Endodermal cell (in vitro differentiated cells): ENCODE measurements around the gene MMP24. TPM values are rescaled to one million over a fixed set of nuclear protein-coding genes. Genes with fewer than 3 reads are reported as not detected.

Source experiments
- DNase-seq: peaks from one replicate; pipeline ENCODE4 v3.0.0-alpha.2; 2017
- H3K27ac ChIP-seq: 2 replicates; pipeline ENCODE4 v1.5.1; 2013; ENCODE audit warnings: mild to moderate bottlenecking, low read depth, low read length, moderate library complexity
- H3K27me3 ChIP-seq: 2 replicates; pipeline ENCODE4 v1.6.1; 2013; ENCODE audit warnings: mild to moderate bottlenecking, low read length, moderate library complexity; ENCODE audit not compliant: insufficient read depth, control insufficient read depth, poor library complexity, severe bottlenecking
- H3K36me3 ChIP-seq: 2 replicates; pipeline ENCODE4 v1.7.0; 2013; ENCODE audit warnings: mild to moderate bottlenecking, low read length, moderate library complexity; ENCODE audit not compliant: control insufficient read depth, insufficient read depth
- H3K4me1 ChIP-seq: one replicate; pipeline ENCODE4 v1.7.0; 2013; ENCODE audit warnings: low read length; ENCODE audit not compliant: control insufficient read depth, insufficient read depth
- H3K4me3 ChIP-seq: 2 replicates; pipeline ENCODE4 v1.5.1; 2013; ENCODE audit warnings: mild to moderate bottlenecking, low read length, moderate library complexity
- H3K9ac ChIP-seq: 2 replicates; pipeline ENCODE4 v1.6.1; 2013; ENCODE audit warnings: mild to moderate bottlenecking, low read length, moderate library complexity; ENCODE audit not compliant: poor library complexity, severe bottlenecking; ENCODE audit errors: extremely low read depth
- H3K9me3 ChIP-seq: 2 replicates; pipeline ENCODE4 v1.6.1; 2013; ENCODE audit warnings: mild to moderate bottlenecking, low read length, moderate library complexity; ENCODE audit not compliant: control insufficient read depth
- H3K27ac Mint-ChIP-seq: 2 replicates; pipeline ENCODE4 v1.8.0; 2020; ENCODE audit warnings: mixed read lengths
- H3K27me3 Mint-ChIP-seq: 2 replicates; pipeline ENCODE4 v1.8.0; 2021; ENCODE audit warnings: mild to moderate bottlenecking, mixed read lengths; ENCODE audit not compliant: insufficient read depth
- H3K36me3 Mint-ChIP-seq: 2 replicates; pipeline ENCODE4 v1.8.0; 2020; ENCODE audit warnings: low read depth, mixed read lengths
- H3K4me1 Mint-ChIP-seq: 2 replicates; pipeline ENCODE4 v1.8.0; 2020; ENCODE audit warnings: mixed read lengths
- H3K4me3 Mint-ChIP-seq: 2 replicates; pipeline ENCODE4 v1.8.0; 2020; ENCODE audit warnings: mild to moderate bottlenecking, moderate library complexity, mixed read lengths
- H3K9me3 Mint-ChIP-seq: 2 replicates; pipeline ENCODE4 v1.8.0; 2020; ENCODE audit warnings: mild to moderate bottlenecking, mixed read lengths
- CTCF ChIP-seq: fragments of 200-600 bp; sonication (generic); conservative IDR thresholded peaks from 2 replicates; pipeline ENCODE4 v1.5.0; 2021; ENCODE audit warnings: antibody characterized with exemption, mild to moderate bottlenecking
- WGBS, 2 experiments: methylation state at CpG; one replicate each; pipeline versions ENCODE4 v1.1.5 to v1.1.7; 2013; ENCODE audit warnings: missing lambda C conversion rate in 2 of 2, mixed read lengths in 1 of 2; ENCODE audit not compliant: insufficient coverage in 1 of 2, insufficient read length in 1 of 2; 5-methylcytosine and 5-hydroxymethylcytosine counted together
- total RNA-seq, 2 donors: library from RNA; stranded (reverse); fragmentation: NEBNext Ultra II Directional in 1 of 2; extraction: Animal tissue kit (Norgen Biotek cat#: 25700) in 1 of 2; gene quantifications; 2 replicates in 1 of 2; 3 replicates in 1 of 2; pipeline ENCODE4 v1.2.1, GENCODE V29; 2021

The MMP24 gene
- total RNA-seq, 2 donors from 2014 or later, result 1.3 to 5.9 TPM

- no peak overlapping the region for H3K4me3 Mint-ChIP-seq
- DNase-seq, result no peak
- H3K27ac Mint-ChIP-seq, result no peak overlapping the region
- TF ChIP-seq CTCF, result no peak
- H3K36me3 Mint-ChIP-seq, result no peaks in the 10 kb centered on the region
- peaks cover 19% of the 10 kb centered on the region for H3K27me3 Mint-ChIP-seq
- peaks cover 12% of the 10 kb centered on the region for H3K4me1 Mint-ChIP-seq
- H3K9ac ChIP-seq, result no peak overlapping the region
- no peaks in the 10 kb centered on the region for H3K9me3 Mint-ChIP-seq
- H3K4me3 ChIP-seq, result no peak overlapping the region
- WGBS, 2 experiments, result 92 to 100% methylated on average over 1 to 7 of the region's 7 CpGs
- no peaks in the 10 kb centered on the region for H3K9me3 ChIP-seq
- no peaks in the 10 kb centered on the region for H3K27me3 ChIP-seq
- H3K27ac ChIP-seq, result no peak overlapping the region
- H3K36me3 ChIP-seq, result no peaks in the 10 kb centered on the region
- H3K4me1 ChIP-seq, result no peaks in the 10 kb centered on the region
Observed at GRCh38 chr20:35290887-35291417, 64.5 kb downstream of the MMP24 start.

- Histone ChIP-seq H3K27me3 (no peaks in the 10 kb centered on the region), H3K4me3 (no peak within 1 kb of the TSS), H3K36me3 (no peaks in the 10 kb centered on the region), H3K4me1 (no peaks in the 10 kb centered on the region), H3K9me3 (no peaks in the 10 kb centered on the region), H3K9ac (no peak within 1 kb of the TSS), H3K27ac (no peak within 1 kb of the TSS)
- 92 to 97% methylated on average over 17 to 40 of the region's 40 CpGs for WGBS, 2 experiments
- TF ChIP-seq CTCF, result no peak
- Mint-ChIP-seq H3K36me3 (no peaks in the 10 kb centered on the region), H3K27ac (no peak within 1 kb of the TSS), H3K27me3 (peaks cover 19% of the 10 kb centered on the region), H3K4me3 (no peak within 1 kb of the TSS), H3K9me3 (no peaks in the 10 kb centered on the region), H3K4me1 (peaks cover 10% of the 10 kb centered on the region)
- DNase-seq, result no peak
Observed at GRCh38 chr20:35291654-35292503, 65.4 kb downstream of the MMP24 start, which contains the start of gene FAM83C. Gene FAM83C, minus strand, starts transcription at chr20:35292425. Its CDS starts 121 bp downstream, at chr20:35292304.

GRCh38 chr20:35292504-35293285 is 66.2 kb downstream of the MMP24 start:
- H3K27ac Mint-ChIP-seq, result no peak overlapping the region
- no peaks in the 10 kb centered on the region for H3K9me3 Mint-ChIP-seq
- no peak overlapping the region for H3K9ac ChIP-seq
- no peak overlapping the region for H3K27ac ChIP-seq
- no peaks in the 10 kb centered on the region for H3K27me3 ChIP-seq
- DNase-seq, result no peak
- peaks cover 10% of the 10 kb centered on the region for H3K4me1 Mint-ChIP-seq
- WGBS, 2 experiments, result 88 to 90% methylated on average over 14 to 23 of the region's 23 CpGs
- H3K4me3 ChIP-seq, result no peak overlapping the region
- TF ChIP-seq CTCF, result no peak
- no peaks in the 10 kb centered on the region for H3K36me3 Mint-ChIP-seq
- peaks cover 19% of the 10 kb centered on the region for H3K27me3 Mint-ChIP-seq
- H3K4me1 ChIP-seq, result no peaks in the 10 kb centered on the region
- H3K36me3 ChIP-seq, result no peaks in the 10 kb centered on the region
- no peaks in the 10 kb centered on the region for H3K9me3 ChIP-seq
- H3K4me3 Mint-ChIP-seq, result no peak overlapping the region
